GDM1 (cell line): ENCODE results near the gene MRPL40.

Experiments used
- DNase-seq: peaks from one replicate; lab custom pipeline; 2025; lab: John Stamatoyannopoulos, UW

MRPL40 gene

GRCh38 chr22:19463491-19464469, 31.4 kb downstream of the MRPL40 start:
- DNase-seq: no peak

DNA sequence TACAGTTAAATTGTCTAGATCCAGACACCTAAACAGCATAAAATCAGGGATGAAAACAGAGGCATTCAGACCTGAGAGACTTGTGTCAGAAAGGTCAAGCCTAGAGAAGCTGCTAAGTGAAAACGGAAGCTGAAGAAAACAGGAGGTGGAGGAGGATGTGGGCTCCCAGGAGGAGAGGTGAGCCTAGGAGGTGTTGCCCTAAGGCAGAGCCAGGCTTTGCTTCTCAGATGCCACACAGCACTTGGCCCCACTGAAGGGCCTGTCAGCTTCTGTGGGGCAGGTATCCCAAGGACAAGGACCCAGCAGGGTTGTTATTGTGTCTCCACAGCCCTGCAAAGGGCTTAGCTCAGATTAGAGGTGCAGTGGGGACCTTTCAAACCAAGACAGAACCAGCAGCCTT, 32.2 kb downstream of the MRPL40 start:
- DNase-seq: no peak

DNA sequence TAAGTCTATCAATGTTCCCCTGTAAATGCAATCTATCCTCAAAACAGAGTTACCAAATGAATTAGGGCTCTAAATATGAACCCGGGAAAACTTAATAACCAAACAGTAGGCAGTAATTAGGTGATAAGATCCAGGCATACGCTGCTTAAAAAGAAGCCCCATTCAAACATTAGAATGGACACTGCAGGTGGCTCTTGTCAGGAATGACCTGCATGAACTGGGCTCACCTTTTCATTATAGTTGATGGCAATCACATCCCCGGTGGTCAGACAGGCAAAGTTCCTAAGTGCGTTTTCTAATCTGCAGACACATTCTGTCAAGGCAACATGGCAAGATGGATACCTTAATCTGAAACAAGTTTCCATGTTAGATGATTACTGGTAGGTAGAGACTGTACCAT, 32.6 kb downstream of the MRPL40 start:
- DNase-seq: no peak

GRCh38 chr22:19466126-19466716, 33.9 kb downstream of the MRPL40 start:
- no peak for DNase-seq

GRCh38 chr22:19466848-19467752, 34.8 kb downstream of the MRPL40 start:
- no peak for DNase-seq

DNA sequence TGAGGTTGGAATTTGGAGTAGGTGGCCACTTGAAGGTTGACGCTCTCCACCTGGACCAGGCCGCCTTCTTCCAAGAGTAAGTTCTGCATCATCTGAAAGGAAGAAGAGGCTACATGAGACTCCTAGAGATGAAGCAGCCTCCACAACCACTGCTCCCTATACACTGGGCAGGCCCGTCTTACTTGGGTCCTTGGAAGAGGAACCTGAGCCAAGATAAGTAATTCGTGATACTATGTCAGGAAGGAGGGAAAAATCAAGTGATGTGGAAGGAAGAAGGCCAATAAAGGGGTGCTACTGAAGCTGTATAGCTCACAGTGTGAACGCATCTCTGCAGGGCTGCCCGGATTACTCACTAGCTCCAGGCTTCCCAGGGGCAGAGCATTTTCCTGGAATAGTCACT, 35.6 kb downstream of the MRPL40 start:
- DNase-seq: no peak

DNA sequence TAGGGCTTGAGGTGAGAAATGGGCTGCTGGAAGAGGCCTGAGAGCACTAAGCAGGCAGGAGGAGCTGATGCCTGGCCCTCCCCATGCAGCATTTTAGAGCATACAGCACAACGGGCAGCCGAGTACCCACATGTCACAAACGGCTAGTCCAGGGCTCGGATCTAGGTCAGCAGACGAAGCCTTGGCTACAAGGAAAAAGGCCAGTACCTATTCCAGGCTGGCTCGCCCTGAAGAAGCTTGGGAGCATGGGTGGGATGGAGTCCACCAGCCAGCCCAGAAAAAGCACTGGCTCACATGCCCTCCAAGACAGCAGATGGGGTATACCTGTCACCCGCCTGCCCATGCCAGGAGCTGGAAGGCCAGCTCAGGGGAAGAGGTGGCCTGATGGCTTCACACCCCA, 37.1 kb downstream of the MRPL40 start:
- DNase-seq: no peak

- no peak for DNase-seq
Measured at GRCh38 chr22:19470010-19470409, 37.7 kb downstream of the MRPL40 start.

DNA sequence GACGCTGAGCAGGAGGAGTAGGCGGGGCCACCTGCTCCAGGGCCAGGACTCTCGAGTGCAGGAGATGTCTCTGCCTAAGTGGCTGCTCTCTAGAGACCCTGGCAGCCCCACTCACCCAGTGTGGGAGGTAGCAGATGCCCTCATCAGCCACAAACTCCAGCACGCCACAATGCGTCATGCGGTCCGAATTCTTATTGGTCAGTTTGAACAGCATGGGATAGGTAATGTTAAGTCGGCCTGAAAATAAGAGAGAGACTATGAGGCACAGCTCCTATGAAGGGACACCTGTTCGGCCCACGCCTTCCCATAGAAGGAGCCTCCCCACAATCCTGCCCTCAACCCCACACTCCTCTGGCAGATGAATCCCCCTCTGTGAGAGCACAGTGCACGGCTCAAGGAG, 39.2 kb downstream of the MRPL40 start:
- DNase-seq: no peak

DNA sequence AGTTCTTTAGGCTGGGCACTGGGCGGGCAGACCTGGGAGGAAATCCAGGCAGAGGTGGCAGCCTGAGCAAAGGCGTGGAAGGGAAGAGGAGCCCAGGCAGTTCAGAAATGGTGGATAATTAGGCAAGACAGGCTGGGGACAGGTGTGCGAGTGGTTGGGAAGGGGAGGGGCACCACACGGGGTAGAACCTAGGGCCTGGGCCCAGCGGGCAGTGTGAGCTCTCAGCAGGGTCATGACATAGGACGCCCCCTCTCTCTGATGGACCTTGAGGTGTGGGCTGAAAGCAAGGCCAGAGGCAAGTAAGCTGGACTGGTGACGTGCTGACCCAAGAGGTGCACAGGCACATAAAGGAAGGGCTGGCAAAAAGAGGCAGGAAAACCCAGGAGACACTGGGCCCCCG, 39.9 kb downstream of the MRPL40 start:
- DNase-seq: no peak

DNA sequence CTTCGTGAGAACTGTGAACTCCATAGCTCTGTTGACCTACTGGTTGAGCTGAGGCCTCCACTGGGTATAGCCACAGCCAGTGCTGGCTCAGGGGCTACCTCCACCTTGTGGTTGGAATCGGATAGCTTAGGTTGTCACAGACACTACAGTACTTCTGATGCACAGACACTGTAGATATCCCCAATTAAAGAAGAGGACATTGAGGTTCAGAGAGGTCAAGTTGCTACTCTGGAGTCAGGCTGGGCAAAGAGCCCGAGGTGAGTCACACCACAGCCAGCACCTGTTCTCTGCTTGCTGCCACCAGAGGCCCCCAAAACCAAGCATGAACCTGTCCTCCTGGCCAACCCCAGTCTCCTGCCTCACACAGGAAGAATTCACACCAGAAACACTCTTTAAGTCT, 41.2 kb downstream of the MRPL40 start:
- no peak for DNase-seq

DNA sequence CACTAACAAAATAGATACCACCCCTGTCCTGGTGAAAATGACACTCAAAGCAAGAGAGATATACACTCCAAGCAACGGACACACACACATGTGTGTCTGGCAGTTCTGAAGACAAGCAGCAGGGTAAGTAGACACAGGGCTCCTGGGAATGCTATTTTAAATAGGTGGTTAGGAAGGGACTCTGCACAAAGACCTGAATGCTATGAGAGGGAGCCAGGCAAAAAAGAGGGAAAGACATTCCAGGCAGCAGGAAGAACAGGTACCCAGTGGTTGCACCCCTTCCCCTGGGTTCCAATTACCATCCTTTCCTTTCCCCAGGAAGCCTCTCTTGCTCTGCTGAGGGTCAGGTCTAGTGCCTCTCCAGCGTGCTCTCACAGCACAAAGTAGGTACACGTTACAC, 43.7 kb downstream of the MRPL40 start:
- DNase-seq: no peak

GRCh38 chr22:19477321-19478044, 45.1 kb downstream of the MRPL40 start:
- DNase-seq: no peak

DNA sequence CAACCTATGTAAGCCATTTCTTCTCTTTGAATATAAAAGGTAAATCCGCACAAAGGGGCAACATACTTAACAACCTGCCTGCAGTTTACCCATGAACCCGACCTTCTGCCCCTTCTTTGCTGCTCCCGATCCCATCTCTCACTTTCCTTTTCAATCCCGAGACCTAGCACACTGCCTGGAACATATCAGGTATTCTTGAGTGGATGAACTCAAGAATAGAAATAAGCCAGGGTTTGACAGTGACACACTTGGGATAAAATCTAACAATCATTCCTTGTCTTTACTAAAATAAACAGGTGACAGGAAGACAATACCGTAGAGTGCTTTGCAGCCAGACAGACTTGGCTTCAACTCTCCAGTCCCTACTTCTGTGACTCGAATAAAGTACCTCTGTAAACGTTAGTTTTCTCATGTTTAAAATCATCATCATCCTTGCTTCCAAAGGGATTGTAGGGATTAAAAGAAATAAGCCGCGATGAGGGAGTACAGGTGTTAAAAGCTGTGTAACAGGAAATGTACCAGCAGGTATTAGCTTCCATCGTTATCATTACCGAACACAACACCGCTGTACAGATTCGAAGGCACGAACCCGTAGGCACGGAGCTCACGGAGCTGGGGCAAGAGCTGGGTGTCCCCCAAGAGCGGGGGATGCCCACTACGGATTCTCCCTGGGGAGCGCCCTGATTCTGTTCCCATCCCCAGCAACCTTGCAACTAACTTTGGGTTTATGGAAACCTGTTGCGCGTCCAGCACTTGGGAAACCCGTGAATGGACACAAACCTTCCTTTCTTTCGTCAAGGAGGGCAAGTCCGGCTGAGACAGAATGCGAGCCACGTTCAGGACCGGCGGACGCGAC, 45.9 kb downstream of the MRPL40 start:
- no peak for DNase-seq

GRCh38 chr22:19478901-19479354, 46.6 kb downstream of the MRPL40 start, which contains the start of gene UFD1:
TSS of gene UFD1 (minus strand) at chr22:19479193. CDS start at chr22:19479085, 108 bp downstream.
- DNase-seq: peak; percentile 71

DNA sequence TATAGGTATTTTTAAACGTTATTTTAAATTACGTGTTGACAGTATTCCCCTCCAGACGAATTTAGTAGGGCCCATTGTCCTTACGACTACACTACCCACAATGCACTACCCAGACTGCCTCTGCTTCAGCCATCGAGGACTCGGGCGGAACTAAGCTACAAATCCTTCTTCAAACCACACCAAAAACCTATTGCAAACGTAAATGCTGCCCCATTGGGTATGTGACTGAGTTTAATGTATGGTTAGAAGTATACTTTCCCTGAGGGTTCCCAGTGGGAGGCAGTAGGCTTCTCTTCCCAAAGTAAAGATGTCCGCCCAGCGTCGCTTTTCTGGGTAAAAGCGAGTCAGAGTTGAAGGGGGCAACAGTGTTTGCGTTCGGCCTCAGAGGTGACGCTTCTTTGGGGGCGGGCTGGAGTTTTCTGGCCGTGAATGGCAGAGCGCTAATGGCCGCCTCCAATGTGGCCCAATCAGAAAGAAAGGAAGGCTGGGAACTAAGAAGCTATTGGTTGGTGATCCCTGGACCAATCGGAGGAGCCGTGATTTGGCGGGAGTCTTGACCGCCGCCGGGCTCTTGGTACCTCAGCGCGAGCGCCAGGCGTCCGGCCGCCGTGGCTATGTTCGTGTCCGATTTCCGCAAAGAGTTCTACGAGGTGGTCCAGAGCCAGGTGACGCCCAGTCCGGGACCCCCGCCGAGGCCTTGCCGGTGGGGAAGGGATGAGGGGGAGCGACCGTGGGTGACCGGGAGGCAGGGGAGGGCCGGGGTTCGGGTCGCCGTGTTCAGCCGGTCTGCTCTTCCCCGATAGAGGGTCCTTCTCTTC, 47.2 kb downstream of the MRPL40 start, which contains the start of gene CDC45:
TSS of gene CDC45 (plus strand) at position 566 of the 818 bp plus-strand sequence. CDS start at position 615, 49 bp downstream.
- DNase-seq: peak; percentile 95

DNA sequence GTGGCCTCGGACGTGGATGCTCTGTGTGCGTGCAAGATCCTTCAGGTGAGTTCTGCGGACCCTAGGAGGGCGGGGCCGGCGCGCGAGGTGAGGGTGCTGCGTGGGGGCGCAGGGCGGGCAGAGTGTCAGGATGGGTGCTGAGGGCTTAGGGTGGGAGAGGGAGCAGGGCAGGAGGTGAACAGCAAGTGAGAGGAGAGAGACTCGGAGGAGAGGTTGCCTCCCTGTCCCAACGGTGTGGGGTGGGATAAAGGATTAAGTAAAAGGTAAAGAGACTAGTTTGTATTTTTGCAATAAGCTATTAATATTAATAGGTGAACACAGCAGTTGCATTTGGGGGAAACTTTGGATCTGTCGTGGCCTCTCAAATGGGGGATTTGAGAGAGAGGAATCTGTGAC, 47.8 kb downstream of the MRPL40 start:
- no peak for DNase-seq

DNA sequence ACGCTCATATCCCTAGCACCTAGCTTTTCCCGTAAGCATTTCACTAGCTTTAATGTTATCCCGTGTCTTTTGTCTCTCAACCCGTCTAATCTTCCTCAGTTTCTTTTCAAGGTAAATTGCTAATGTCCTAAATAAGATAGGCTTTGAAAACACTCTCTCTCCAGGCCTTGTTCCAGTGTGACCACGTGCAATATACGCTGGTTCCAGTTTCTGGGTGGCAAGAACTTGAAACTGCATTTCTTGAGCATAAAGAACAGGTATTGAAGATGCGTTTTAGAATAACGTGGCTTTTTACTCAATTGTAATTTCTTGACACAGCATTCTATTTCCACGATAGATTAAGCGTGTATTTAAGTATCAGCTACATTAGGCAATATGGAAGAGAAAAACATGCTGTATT, 48.4 kb downstream of the MRPL40 start:
- DNase-seq: no peak

GRCh38 chr22:19482297-19482696, 50.0 kb downstream of the MRPL40 start:
- DNase-seq: no peak
